HG02852 (cell line): ENCODE measurements around the gene SUSD4.

ENCODE experiments used
- ATAC-seq: cut with Tn5 transposase; IDR thresholded peaks from one replicate; pipeline ENCODE4 v1.9.1; 2021; ENCODE audit warnings: mild to moderate bottlenecking, moderate library complexity; ENCODE audit not compliant: unreplicated experiment

The SUSD4 gene

GRCh38 chr1:223198628-223198965 is 165.4 kb downstream of the SUSD4 start:
- no peak for ATAC-seq

GRCh38 chr1:223197923-223198627 is 165.9 kb downstream of the SUSD4 start:
- ATAC-seq, result no peak

GRCh38 chr1:223189903-223190724 is 173.9 kb downstream of the SUSD4 start:
- no peak for ATAC-seq

GRCh38 chr1:223189525-223189902 is 174.5 kb downstream of the SUSD4 start:
- no peak for ATAC-seq

- no peak for ATAC-seq
Measured at GRCh38 chr1:223188618-223189356, 175.2 kb downstream of the SUSD4 start.

- ATAC-seq, result no peak
Measured at GRCh38 chr1:223186800-223187199, 177.2 kb downstream of the SUSD4 start.

GRCh38 chr1:223183268-223183862 is 180.6 kb downstream of the SUSD4 start:
- no peak for ATAC-seq

GRCh38 chr1:223180731-223181321 is 183.2 kb downstream of the SUSD4 start:
- ATAC-seq, result no peak

- no peak for ATAC-seq
Measured at GRCh38 chr1:223179786-223180185, 184.2 kb downstream of the SUSD4 start.

- ATAC-seq, result no peak
Measured at GRCh38 chr1:223179280-223179679, 184.7 kb downstream of the SUSD4 start.

GRCh38 chr1:223177681-223178080 is 186.3 kb downstream of the SUSD4 start:
- no peak for ATAC-seq

- ATAC-seq, result no peak
Measured at GRCh38 chr1:223176437-223176836, 187.5 kb downstream of the SUSD4 start.

GRCh38 chr1:223175633-223176032 is 188.3 kb downstream of the SUSD4 start:
- ATAC-seq, result no peak

GRCh38 chr1:223175032-223175431 is 188.9 kb downstream of the SUSD4 start:
- ATAC-seq, result no peak
